DND-41 (cell line): ENCODE measurements around the gene COL26A1.

Experiments used
- ATAC-seq: fragments of 200-7000 bp; cut with Tn5 transposase; 3 replicates; pipeline ENCODE4 v1.9.1; 2021; ENCODE audit warnings: low read depth; ENCODE audit not compliant: insufficient read depth
- DNase-seq: peaks from one replicate; pipeline ENCODE4 v3.0.0-alpha.2; 2020
- H2AFZ ChIP-seq: 2 replicates; pipeline ENCODE4 v1.6.0; 2012; ENCODE audit warnings: low read depth, low read length
- H3K27ac ChIP-seq: 2 replicates; pipeline ENCODE4 v1.5.1; 2012; ENCODE audit warnings: low read length, inconsistent platforms
- H3K27me3 ChIP-seq: fragments of 200-600 bp; sonication (generic); 2 replicates; pipeline ENCODE4 v1.6.0; 2012; ENCODE audit warnings: low read length, mild to moderate bottlenecking, inconsistent platforms; ENCODE audit not compliant: insufficient read depth, poor library complexity
- H3K36me3 ChIP-seq: 2 replicates; pipeline ENCODE4 v1.5.1; 2012; ENCODE audit warnings: low read length, inconsistent platforms; ENCODE audit not compliant: insufficient read depth
- H3K4me1 ChIP-seq: 2 replicates; pipeline ENCODE4 v1.5.1; 2012; ENCODE audit warnings: mild to moderate bottlenecking, low read length; ENCODE audit not compliant: insufficient read depth
- H3K4me2 ChIP-seq: 2 replicates; pipeline ENCODE4 v1.6.0; 2012; ENCODE audit warnings: mild to moderate bottlenecking, moderate library complexity, low read length, inconsistent platforms; ENCODE audit not compliant: insufficient read depth
- H3K4me3 ChIP-seq, 2 experiments: fragments of 200-600 bp in 1 of 2; shearing (Covaris generic) in 1 of 2; 2 replicates each; pipeline ENCODE4 v1.5.1; 2012 to 2016; ENCODE audit warnings: inconsistent platforms in 2 of 2, low read length in 2 of 2, mild to moderate bottlenecking in 2 of 2, low read depth in 1 of 2, moderate library complexity in 1 of 2
- H3K79me2 ChIP-seq: 2 replicates; pipeline ENCODE4 v1.6.0; 2012; ENCODE audit warnings: low read length, inconsistent platforms; ENCODE audit not compliant: insufficient read depth
- H3K9ac ChIP-seq: 2 replicates; pipeline ENCODE4 v1.6.0; 2012; ENCODE audit warnings: low read depth, mild to moderate bottlenecking, inconsistent platforms, low read length, moderate library complexity
- H3K9me3 ChIP-seq: 2 replicates; pipeline ENCODE4 v1.5.1; 2012; ENCODE audit warnings: low read length, moderate library complexity, mild to moderate bottlenecking, inconsistent platforms; ENCODE audit not compliant: insufficient read depth, severe bottlenecking
- H4K20me1 ChIP-seq: 2 replicates; pipeline ENCODE4 v1.6.0; 2012; ENCODE audit warnings: low read length; ENCODE audit not compliant: insufficient read depth
- EZH2 ChIP-seq: IDR thresholded peaks from 3 replicates; pipeline ENCODE4 v1.6.1; 2012; ENCODE audit warnings: borderline replicate concordance, low read depth, mild to moderate bottlenecking, moderate library complexity, low read length, inconsistent platforms; ENCODE audit not compliant: severe bottlenecking
- TF ChIP-seq, protein P1 (sequence below): IDR thresholded peaks from 2 replicates; pipeline ENCODE4 v1.5.1; 2012; ENCODE audit warnings: borderline replicate concordance, low read length, moderate library complexity, mild to moderate bottlenecking; ENCODE audit not compliant: poor library complexity, severe bottlenecking; ENCODE audit errors: extremely low read depth

The COL26A1 gene

GRCh38 chr7:101321491-101322401, 40.9 kb upstream of the COL26A1 start, which contains the start of gene IFT22:
IFT22 (minus strand) TSS chr7:101321812; CDS start chr7:101321709, 103 bp downstream.
- H3K36me3 ChIP-seq = peaks cover 7% of the 10 kb centered on the region; the same call in 1 of the 2 replicates
- peak; percentile 91 for DNase-seq
- H2AFZ ChIP-seq = peak within 1 kb of the TSS; percentile 96
- H4K20me1 ChIP-seq = no peaks in the 10 kb centered on the region
- H3K4me2 ChIP-seq = peak within 1 kb of the TSS; percentile 79
- peak within 1 kb of the TSS; percentile 44 to 96; a peak in 3 of 4 replicates for H3K4me3 ChIP-seq
- no peaks in the 10 kb centered on the region for H3K9me3 ChIP-seq
- no peaks in the 10 kb centered on the region for H3K27me3 ChIP-seq
- TF ChIP-seq EZH2 = no peak
- TF ChIP-seq, protein P1, sequence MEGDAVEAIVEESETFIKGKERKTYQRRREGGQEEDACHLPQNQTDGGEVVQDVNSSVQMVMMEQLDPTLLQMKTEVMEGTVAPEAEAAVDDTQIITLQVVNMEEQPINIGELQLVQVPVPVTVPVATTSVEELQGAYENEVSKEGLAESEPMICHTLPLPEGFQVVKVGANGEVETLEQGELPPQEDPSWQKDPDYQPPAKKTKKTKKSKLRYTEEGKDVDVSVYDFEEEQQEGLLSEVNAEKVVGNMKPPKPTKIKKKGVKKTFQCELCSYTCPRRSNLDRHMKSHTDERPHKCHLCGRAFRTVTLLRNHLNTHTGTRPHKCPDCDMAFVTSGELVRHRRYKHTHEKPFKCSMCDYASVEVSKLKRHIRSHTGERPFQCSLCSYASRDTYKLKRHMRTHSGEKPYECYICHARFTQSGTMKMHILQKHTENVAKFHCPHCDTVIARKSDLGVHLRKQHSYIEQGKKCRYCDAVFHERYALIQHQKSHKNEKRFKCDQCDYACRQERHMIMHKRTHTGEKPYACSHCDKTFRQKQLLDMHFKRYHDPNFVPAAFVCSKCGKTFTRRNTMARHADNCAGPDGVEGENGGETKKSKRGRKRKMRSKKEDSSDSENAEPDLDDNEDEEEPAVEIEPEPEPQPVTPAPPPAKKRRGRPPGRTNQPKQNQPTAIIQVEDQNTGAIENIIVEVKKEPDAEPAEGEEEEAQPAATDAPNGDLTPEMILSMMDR = peak; percentile 37
- peaks cover 13% of the 10 kb centered on the region for H3K79me2 ChIP-seq
- peak within 1 kb of the TSS; percentile 78 for H3K9ac ChIP-seq
- H3K27ac ChIP-seq = peak within 1 kb of the TSS; percentile 87
- ATAC-seq = peak; percentile 97
- H3K4me1 ChIP-seq = peaks cover 21% of the 10 kb centered on the region

DNA sequence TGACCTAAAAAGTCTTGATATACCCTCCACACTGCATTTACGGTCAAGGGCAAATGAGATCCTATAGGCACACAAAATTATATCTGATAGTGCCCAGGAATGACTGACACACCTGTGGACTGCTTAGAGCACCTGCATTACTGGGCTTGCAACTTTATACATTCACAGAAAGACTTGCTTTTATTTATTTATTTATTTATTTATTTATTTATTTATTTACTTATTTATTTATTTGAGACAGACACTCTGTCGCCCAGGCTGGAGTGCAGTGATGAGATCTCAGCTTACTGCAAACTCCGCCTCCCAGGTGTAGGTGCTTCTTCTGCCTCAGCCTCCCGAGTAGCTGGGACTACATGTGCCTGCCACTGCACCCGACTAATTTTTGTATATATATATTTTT, 34.5 kb upstream of the COL26A1 start:
- Histone ChIP-seq H3K4me3 (no peak overlapping the region), H3K27ac (no peak overlapping the region), H3K36me3 (no peaks in the 10 kb centered on the region), H2AFZ (no peak overlapping the region), H3K9me3 (no peaks in the 10 kb centered on the region), H3K9ac (no peak overlapping the region), H3K4me1 (no peaks in the 10 kb centered on the region), H3K4me2 (no peak overlapping the region), H4K20me1 (no peaks in the 10 kb centered on the region), H3K79me2 (no peaks in the 10 kb centered on the region), H3K27me3 (no peaks in the 10 kb centered on the region)
- ATAC-seq (no peak), DNase-seq (no peak)
- TF ChIP-seq EZH2 = no peak
- TF ChIP-seq, protein P1 = no peak

GRCh38 chr7:101330011-101330484, 32.6 kb upstream of the COL26A1 start:
- Histone ChIP-seq H2AFZ (no peak overlapping the region), H3K4me1 (no peaks in the 10 kb centered on the region), H4K20me1 (no peaks in the 10 kb centered on the region), H3K9ac (no peak overlapping the region), H3K9me3 (no peaks in the 10 kb centered on the region), H3K4me2 (no peak overlapping the region), H3K27ac (no peak overlapping the region), H3K36me3 (no peaks in the 10 kb centered on the region), H3K27me3 (no peaks in the 10 kb centered on the region), H3K79me2 (no peaks in the 10 kb centered on the region), H3K4me3 (no peak overlapping the region)
- no peak for DNase-seq
- ATAC-seq = no peak
- TF ChIP-seq EZH2 = no peak
- TF ChIP-seq, protein P1 = no peak
